ENCODE measurements around the gene METTL21A. TPM values are rescaled to one million over a fixed set of nuclear protein-coding genes. Genes with fewer than 3 reads are reported as not detected.
A peak's percentile ranks its signal among the peaks of the same experiment; 100 is the strongest.

The METTL21A gene
- total and polyA plus RNA-seq, 2 of the 13 experiments (the other 11 are each of a cell fraction or from before 2014, with no cell fraction given), result 42.4 to 61.2 TPM

DNA sequence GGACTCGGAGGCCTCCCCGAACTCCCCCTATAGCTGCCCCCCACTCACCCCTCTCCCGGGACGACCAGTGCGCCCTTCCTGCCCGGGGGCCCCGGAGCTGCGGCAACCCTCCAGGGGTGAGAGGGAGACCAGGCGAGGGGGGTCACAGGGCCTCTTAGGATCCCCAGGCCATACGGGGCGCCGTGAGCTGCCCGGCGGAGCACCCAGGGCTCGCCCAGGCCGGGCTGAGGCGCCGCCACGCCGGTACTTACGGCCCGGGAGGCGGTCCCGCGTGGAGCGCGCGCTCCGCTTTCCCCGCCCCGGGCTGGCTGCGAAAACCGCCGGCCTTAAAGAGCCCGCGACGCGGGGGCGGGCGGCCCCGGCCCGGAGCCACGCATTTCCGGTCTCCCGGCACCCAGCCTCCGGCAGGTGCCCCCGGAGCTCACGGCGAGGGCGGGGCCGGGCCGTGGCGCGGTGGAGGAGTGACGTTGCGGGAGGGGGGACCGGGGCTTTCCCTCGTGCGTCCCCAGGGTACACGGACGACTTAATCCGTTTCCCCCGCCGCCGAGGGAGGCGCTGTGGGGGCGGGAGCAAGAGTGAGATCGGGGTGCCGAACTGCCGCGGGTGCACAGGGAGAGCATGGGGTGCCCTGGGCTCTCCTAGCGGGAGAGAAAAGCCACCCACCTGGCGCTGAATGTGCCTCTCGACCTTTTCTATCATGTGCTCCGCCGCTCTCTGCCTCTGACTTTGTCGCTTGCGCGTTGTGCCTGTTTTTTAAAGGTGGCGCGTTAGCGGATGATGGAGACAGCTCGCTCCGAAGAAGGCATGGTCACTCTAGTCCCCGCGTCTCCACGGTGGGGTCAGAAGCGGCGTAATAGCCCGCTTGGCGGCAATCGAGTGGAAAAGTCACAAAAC lies at the start of gene METTL21A (continued):
- TF ChIP-seq U2AF2 (IDR thresholded peaks at IDR 0.05; ENCODE audit: low read depth, low read length), result no peak
- no peak for TF ChIP-seq ATM (IDR thresholded peaks at IDR 0.05; ENCODE audit: borderline replicate concordance)
- TF ChIP-seq SOX6 (IDR thresholded peaks at IDR 0.05), result no peak
- TF ChIP-seq SOX6 (CRISPR knock-in tag; IDR thresholded peaks at IDR 0.05), result no peak; the same call in none of the 2 replicates
- TF ChIP-seq, protein P1, sequence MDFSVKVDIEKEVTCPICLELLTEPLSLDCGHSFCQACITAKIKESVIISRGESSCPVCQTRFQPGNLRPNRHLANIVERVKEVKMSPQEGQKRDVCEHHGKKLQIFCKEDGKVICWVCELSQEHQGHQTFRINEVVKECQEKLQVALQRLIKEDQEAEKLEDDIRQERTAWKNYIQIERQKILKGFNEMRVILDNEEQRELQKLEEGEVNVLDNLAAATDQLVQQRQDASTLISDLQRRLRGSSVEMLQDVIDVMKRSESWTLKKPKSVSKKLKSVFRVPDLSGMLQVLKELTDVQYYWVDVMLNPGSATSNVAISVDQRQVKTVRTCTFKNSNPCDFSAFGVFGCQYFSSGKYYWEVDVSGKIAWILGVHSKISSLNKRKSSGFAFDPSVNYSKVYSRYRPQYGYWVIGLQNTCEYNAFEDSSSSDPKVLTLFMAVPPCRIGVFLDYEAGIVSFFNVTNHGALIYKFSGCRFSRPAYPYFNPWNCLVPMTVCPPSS (IDR thresholded peaks at IDR 0.05), result no peak
- TF ChIP-seq SALL1 (CRISPR knock-in tag; IDR thresholded peaks at IDR 0.05), result peak; percentile 88
- no peak for TF ChIP-seq CC2D1A (CRISPR knock-in tag; IDR thresholded peaks at IDR 0.05)
- 0 out of 2 replicates have a peak, but pooled peaks have one; percentile 68 for TF ChIP-seq ZNF749 (CRISPR knock-in tag; IDR thresholded peaks at IDR 0.05; ENCODE audit: borderline replicate concordance)
- TF ChIP-seq SNRNP70 (IDR thresholded peaks at IDR 0.05; ENCODE audit: low read depth, low read length), result no peak
- TF ChIP-seq ZC3H13 (CRISPR knock-in tag; IDR thresholded peaks at IDR 0.05), result no peak; the same call in 1 of the 2 replicates
- peak; percentile 73 for TF ChIP-seq KDM2A (CRISPR knock-in tag; IDR thresholded peaks at IDR 0.05; ENCODE audit: borderline replicate concordance, low read depth)
- peak; percentile 85; the same call in 1 of the 2 replicates for TF ChIP-seq ZNF30 (CRISPR knock-in tag; IDR thresholded peaks at IDR 0.05)
- no peak; the same call in 1 of the 2 replicates for TF ChIP-seq CHCHD3 (CRISPR knock-in tag; IDR thresholded peaks at IDR 0.05)
- TF ChIP-seq ZNF747 (CRISPR knock-in tag; IDR thresholded peaks at IDR 0.05; ENCODE audit: borderline replicate concordance), result peak; percentile 73; the same call in 1 of the 2 replicates
- peak; percentile 85; the same call in 1 of the 2 replicates for TF ChIP-seq HES4 (CRISPR knock-in tag; IDR thresholded peaks at IDR 0.05; ENCODE audit: borderline replicate concordance)
- peak; percentile 94 for TF ChIP-seq NFKBIZ (CRISPR knock-in tag; IDR thresholded peaks at IDR 0.05)
- peak; percentile 96 for TF ChIP-seq ZSCAN21 (CRISPR knock-in tag; IDR thresholded peaks at IDR 0.05; ENCODE audit: borderline replicate concordance)
- 0 out of 2 replicates have a peak, but pooled peaks have one; percentile 34 for TF ChIP-seq ZNF12 (CRISPR knock-in tag; IDR thresholded peaks at IDR 0.05)
- no peak for TF ChIP-seq ZNF24 (IDR thresholded peaks at IDR 0.05)
- TF ChIP-seq FOXA1 (IDR thresholded peaks at IDR 0.05), result no peak
- TF ChIP-seq FOXA1 (CRISPR knock-in tag; IDR thresholded peaks at IDR 0.05), result peak; percentile 58
- TF ChIP-seq, protein P2, sequence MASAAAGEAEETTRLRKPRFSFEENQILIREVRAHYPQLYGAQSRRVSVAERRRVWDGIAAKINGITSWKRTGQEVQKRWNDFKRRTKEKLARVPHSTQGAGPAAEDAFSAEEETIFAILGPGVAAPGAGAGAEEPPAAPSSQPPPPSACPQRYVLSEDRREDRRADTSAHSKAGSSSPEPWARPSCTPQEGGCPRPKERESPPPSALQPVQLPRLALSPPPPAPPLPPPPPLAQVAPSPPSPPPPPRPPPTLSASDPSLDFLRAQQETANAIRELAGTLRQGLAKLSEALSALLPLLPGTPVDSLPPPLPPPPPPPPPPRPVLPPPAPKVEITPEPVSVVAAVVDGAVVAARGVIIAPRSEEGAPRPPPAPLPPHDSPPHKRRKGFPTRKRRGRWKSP (CRISPR knock-in tag; IDR thresholded peaks at IDR 0.05), result peak; percentile 68
- peak; percentile 85; the same call in 1 of the 2 replicates for TF ChIP-seq ZNF510 (CRISPR knock-in tag; IDR thresholded peaks at IDR 0.05; ENCODE audit: low read depth)
- TF ChIP-seq, protein P3, sequence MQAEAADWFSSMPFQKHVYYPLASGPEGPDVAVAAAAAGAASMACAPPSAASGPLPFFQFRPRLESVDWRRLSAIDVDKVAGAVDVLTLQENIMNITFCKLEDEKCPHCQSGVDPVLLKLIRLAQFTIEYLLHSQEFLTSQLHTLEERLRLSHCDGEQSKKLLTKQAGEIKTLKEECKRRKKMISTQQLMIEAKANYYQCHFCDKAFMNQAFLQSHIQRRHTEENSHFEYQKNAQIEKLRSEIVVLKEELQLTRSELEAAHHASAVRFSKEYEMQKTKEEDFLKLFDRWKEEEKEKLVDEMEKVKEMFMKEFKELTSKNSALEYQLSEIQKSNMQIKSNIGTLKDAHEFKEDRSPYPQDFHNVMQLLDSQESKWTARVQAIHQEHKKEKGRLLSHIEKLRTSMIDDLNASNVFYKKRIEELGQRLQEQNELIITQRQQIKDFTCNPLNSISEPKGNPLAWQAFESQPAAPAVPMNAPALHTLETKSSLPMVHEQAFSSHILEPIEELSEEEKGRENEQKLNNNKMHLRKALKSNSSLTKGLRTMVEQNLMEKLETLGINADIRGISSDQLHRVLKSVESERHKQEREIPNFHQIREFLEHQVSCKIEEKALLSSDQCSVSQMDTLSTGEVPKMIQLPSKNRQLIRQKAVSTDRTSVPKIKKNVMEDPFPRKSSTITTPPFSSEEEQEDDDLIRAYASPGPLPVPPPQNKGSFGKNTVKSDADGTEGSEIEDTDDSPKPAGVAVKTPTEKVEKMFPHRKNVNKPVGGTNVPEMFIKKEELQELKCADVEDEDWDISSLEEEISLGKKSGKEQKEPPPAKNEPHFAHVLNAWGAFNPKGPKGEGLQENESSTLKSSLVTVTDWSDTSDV (CRISPR knock-in tag; IDR thresholded peaks at IDR 0.05), result no peak; the same call in 1 of the 2 replicates
- TF ChIP-seq ZNF317 (CRISPR knock-in tag; IDR thresholded peaks at IDR 0.05), result no peak
- peak; percentile 60 for TF ChIP-seq NCOA2 (CRISPR knock-in tag; IDR thresholded peaks at IDR 0.05)
- no peak for TF ChIP-seq RFX3 (CRISPR knock-in tag; IDR thresholded peaks at IDR 0.05)

Data from HepG2 (cell line).